ENCODE results near the gene FOXP2. TPM values are rescaled to one million over a fixed set of nuclear protein-coding genes. Genes with fewer than 3 reads are reported as not detected.
"Not testable (repeated sequence)": the region's sequence is repeated elsewhere in the genome, so short reads cannot be mapped to it uniquely, and the experiment has no call there.

Gene FOXP2
- total RNA-seq, 1 donor from 2014 or later: not detected

GRCh38 chr7:114502454-114503254 is 88.0 kb downstream of the FOXP2 start:
- Mint-ChIP-seq H3K27me3 (no peaks in the 10 kb centered on the region), H3K4me3 (no peak overlapping the region), H3K9me3 (no peaks in the 10 kb centered on the region), H3K27ac (no peak overlapping the region), H3K36me3 (ENCODE audit: low read depth) (no peaks in the 10 kb centered on the region), H3K4me1 (no peaks in the 10 kb centered on the region)
- ChIA-PET CTCF (no interaction called here), POLR2A (no interaction called here)
- intact Hi-C loops (cut with micrococcal nuclease): no loop called here
- no peak for TF ChIP-seq CTCF (IDR thresholded peaks at IDR 0.05)
- ATAC-seq (ENCODE audit: low read depth): no peak
- no peak for DNase-seq

GRCh38 chr7:114504586-114504985 is 90.0 kb downstream of the FOXP2 start:
- no peak for TF ChIP-seq CTCF (IDR thresholded peaks at IDR 0.05)
- no peaks in the 10 kb centered on the region for H3K4me1 Mint-ChIP-seq
- no peaks in the 10 kb centered on the region for H3K36me3 Mint-ChIP-seq (ENCODE audit: low read depth)
- POLR2A ChIA-PET: no interaction called here
- H3K27ac Mint-ChIP-seq: no peak overlapping the region
- intact Hi-C loops (cut with micrococcal nuclease): no loop called here
- H3K9me3 Mint-ChIP-seq: no peaks in the 10 kb centered on the region
- CTCF ChIA-PET: no interaction called here
- no peaks in the 10 kb centered on the region for H3K27me3 Mint-ChIP-seq
- no peak overlapping the region for H3K4me3 Mint-ChIP-seq
- ATAC-seq (ENCODE audit: low read depth) (no peak), DNase-seq (no peak)

GRCh38 chr7:114507381-114507780 is 92.8 kb downstream of the FOXP2 start:
- intact Hi-C loops (cut with micrococcal nuclease): no loop called here
- no peak overlapping the region for H3K4me3 Mint-ChIP-seq
- H3K27ac Mint-ChIP-seq: no peak overlapping the region
- CTCF ChIA-PET: no interaction called here
- no peaks in the 10 kb centered on the region for H3K27me3 Mint-ChIP-seq
- no peak for TF ChIP-seq CTCF (IDR thresholded peaks at IDR 0.05)
- POLR2A ChIA-PET: no interaction called here
- no peak for DNase-seq
- no peaks in the 10 kb centered on the region for H3K9me3 Mint-ChIP-seq
- no peaks in the 10 kb centered on the region for H3K4me1 Mint-ChIP-seq
- no peaks in the 10 kb centered on the region for H3K36me3 Mint-ChIP-seq (ENCODE audit: low read depth)
- no peak for ATAC-seq (ENCODE audit: low read depth)

GRCh38 chr7:114508086-114508485 is 93.5 kb downstream of the FOXP2 start:
- Mint-ChIP-seq H3K27ac (no peak overlapping the region), H3K4me3 (no peak overlapping the region), H3K9me3 (no peaks in the 10 kb centered on the region), H3K4me1 (no peaks in the 10 kb centered on the region), H3K27me3 (no peaks in the 10 kb centered on the region), H3K36me3 (ENCODE audit: low read depth) (no peaks in the 10 kb centered on the region)
- no peak for ATAC-seq (ENCODE audit: low read depth)
- no peak for TF ChIP-seq CTCF (IDR thresholded peaks at IDR 0.05)
- no peak for DNase-seq
- ChIA-PET CTCF (no interaction called here), POLR2A (interaction anchor here (0.5 kb wide), 1 partner anchor 477 kb away, joined by 3 read pairs; no protein-coding TSS in a partner anchor)
- intact Hi-C loops (cut with micrococcal nuclease): no loop called here

GRCh38 chr7:114510824-114511223 is 96.2 kb downstream of the FOXP2 start:
- H3K9me3 Mint-ChIP-seq; H3K27me3 Mint-ChIP-seq; H3K4me3 Mint-ChIP-seq; ATAC-seq (ENCODE audit: low read depth); H3K36me3 Mint-ChIP-seq (ENCODE audit: low read depth); intact Hi-C loops (cut with micrococcal nuclease); H3K27ac Mint-ChIP-seq; DNase-seq; CTCF ChIA-PET; H3K4me1 Mint-ChIP-seq; POLR2A ChIA-PET: not testable (repeated sequence)

- no peaks in the 10 kb centered on the region for H3K36me3 Mint-ChIP-seq (ENCODE audit: low read depth)
These were observed 104.6 kb downstream of the FOXP2 start for GRCh38 chr7:114519240-114519639.

More at GRCh38 chr7:114519240-114519639, 104.6 kb downstream of the FOXP2 start:
- Mint-ChIP-seq H3K4me3 (no peak overlapping the region), H3K4me1 (no peaks in the 10 kb centered on the region), H3K9me3 (peaks cover 3% of the 10 kb centered on the region), H3K27ac (no peak overlapping the region), H3K27me3 (no peaks in the 10 kb centered on the region)
- DNase-seq (no peak), ATAC-seq (ENCODE audit: low read depth) (no peak)
- ChIA-PET CTCF (no interaction called here), POLR2A (no interaction called here)
- intact Hi-C loops (cut with micrococcal nuclease): no loop called here
- no peak for TF ChIP-seq CTCF (IDR thresholded peaks at IDR 0.05)

All from activated B cell treated with CpG ODN at 0.5 μM for 24 hours (primary cell).